ENCODE data around the gene ZIC2.

GRCh38 chr13:99979453-99980200, 2.0 kb upstream of the ZIC2 start:
- no peak for TF ChIP-seq REST (IDR thresholded peaks at IDR 0.05; ENCODE audit: insufficient read depth in 1 of 2, low read depth in 2 of 2, low read length in 2 of 2)
- no peak for TF ChIP-seq POLR2AphosphoS5 (IDR thresholded peaks at IDR 0.05; ENCODE audit: low read depth, low read length)
- no peak for TF ChIP-seq TAF1 (IDR thresholded peaks at IDR 0.05; ENCODE audit: borderline replicate concordance, insufficient read depth, low read length)

Measured in PFSK-1 (cell line).